ENCODE results near the gene ANKRD6. TPM values are rescaled to one million over a fixed set of nuclear protein-coding genes. Genes with fewer than 3 reads are reported as not detected.

The ANKRD6 gene
- total RNA-seq, 1 donor from 2014 or later, result 20.7 TPM

DNA sequence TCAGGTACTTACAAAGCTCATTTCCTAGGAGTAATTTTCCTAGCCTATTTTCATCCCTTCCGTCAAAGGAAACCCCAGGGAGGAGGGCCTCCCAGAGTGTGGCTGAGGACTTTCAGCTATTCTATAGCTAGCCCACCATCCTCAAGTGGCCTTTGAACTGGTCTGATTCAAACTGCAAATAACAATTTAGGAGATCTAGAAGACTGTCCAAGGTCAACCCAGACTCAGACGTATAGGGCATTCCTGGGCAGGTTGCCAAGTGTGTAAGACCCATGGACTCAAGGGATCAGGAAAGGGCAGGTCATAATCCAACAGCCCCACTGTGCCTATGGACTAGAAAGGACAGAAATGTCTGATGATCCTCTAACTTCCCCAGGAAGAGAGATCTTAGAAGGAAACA lies 18.7 kb upstream of the ANKRD6 start:
- no peak overlapping the region for H3K27ac Mint-ChIP-seq (ENCODE audit: unreplicated experiment)
- peak overlapping the region; percentile 96 for H3K4me3 Mint-ChIP-seq
- no peaks in the 10 kb centered on the region for H3K36me3 Mint-ChIP-seq (ENCODE audit: low read depth)

DNA sequence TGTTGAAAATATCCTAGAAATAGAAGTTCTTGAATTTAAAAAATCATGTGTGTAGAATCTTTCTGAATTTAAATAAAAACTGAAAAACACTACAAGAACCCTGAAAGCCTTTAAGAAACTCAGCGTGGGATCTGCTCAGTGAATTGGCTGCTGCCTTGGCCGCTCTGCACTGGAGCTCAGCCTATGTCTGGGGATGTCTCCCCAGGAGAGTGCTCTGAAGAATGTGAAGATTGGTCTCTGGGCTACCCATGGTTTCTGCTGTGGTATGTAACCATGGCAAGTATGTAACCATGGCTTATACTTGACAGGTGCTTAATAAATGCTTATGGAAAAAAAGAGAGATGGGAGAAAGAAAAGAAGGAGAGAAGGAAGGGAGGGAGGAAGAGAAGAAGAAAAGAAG lies 17.8 kb upstream of the ANKRD6 start:
- H3K27me3 Mint-ChIP-seq (ENCODE audit: low read depth), result peaks cover 34% of the 10 kb centered on the region
- H3K4me1 Mint-ChIP-seq, result peaks cover 14% of the 10 kb centered on the region
- TF ChIP-seq CTCF (conservative IDR thresholded peaks at IDR 0.05), result no peak
- H3K9me3 Mint-ChIP-seq, result no peaks in the 10 kb centered on the region
- no peak for DNase-seq (ENCODE audit: low read depth, low spot score)
- H3K27ac Mint-ChIP-seq (ENCODE audit: unreplicated experiment), result no peak overlapping the region
- no peaks in the 10 kb centered on the region for H3K36me3 Mint-ChIP-seq (ENCODE audit: low read depth)
- peak overlapping the region; percentile 64 for H3K4me3 Mint-ChIP-seq

More for the DNA sequence above, 18.7 kb upstream of the ANKRD6 start:
- TF ChIP-seq CTCF (conservative IDR thresholded peaks at IDR 0.05), result no peak
- Mint-ChIP-seq H3K4me1 (peaks cover 21% of the 10 kb centered on the region), H3K9me3 (no peaks in the 10 kb centered on the region), H3K27me3 (ENCODE audit: low read depth) (peaks cover 42% of the 10 kb centered on the region)
- no peak for DNase-seq (ENCODE audit: low read depth, low spot score)

DNA sequence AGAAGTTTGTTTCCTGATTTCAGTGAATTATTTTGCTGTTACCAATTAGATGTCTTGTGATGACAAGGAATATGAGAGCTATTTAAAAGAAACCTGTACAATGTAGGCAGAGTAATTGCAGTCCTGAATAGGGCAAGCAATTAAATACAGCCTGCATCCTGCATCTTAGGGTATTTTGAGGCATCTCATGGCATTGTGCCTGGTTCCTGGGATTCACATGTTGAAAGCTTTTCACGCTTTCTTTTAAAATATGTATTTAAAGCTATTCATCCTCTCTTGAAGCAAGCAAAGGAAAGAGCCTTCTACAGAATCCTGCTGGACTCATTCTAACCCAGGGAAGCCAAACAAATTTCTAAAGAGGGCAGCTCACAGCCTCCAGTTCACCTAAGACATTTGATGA lies 16.2 kb upstream of the ANKRD6 start:
- DNase-seq (ENCODE audit: low read depth, low spot score), result no peak
- no peak for TF ChIP-seq CTCF (conservative IDR thresholded peaks at IDR 0.05)
- H3K4me1 Mint-ChIP-seq, result peaks cover 6% of the 10 kb centered on the region
- H3K27me3 Mint-ChIP-seq (ENCODE audit: low read depth), result peaks cover 23% of the 10 kb centered on the region
- H3K4me3 Mint-ChIP-seq, result no peak overlapping the region
- no peaks in the 10 kb centered on the region for H3K36me3 Mint-ChIP-seq (ENCODE audit: low read depth)
- no peaks in the 10 kb centered on the region for H3K9me3 Mint-ChIP-seq
- no peak overlapping the region for H3K27ac Mint-ChIP-seq (ENCODE audit: unreplicated experiment)

DNA sequence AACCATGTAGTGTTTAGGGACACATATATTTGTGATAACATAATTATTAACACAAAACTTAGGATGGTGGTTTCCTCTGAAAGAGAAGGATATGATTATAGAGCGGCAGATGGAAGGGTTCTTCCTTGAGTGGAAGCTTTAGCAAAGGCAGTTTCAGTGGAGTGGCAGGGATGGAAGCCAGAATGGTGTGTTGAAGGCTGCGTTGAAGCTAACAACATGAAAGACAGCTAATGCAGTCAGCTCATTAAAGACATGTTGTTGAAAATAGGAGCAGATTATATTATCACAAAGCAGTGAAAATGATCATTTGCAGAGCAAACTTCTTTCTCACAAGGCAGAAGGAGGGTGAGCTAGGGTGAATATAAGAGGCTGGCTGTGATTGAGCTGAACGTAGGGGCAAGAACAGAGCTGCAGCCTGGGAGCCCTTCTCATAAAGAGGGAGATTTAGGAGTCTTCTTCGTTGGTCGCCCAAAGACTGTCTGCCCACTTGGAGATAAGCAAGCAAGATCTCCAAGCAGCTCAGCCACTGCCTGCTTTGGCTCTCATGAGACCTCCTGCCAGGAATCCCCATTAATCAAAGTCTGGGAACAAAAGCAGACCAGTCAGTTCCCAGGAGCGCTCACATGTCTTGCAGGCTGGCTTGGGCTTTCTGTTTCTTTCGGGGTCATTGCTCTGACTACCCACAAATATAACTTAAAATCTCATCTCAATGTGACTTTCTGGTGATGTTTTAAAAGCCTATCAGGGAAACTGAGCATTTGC lies 2.6 kb upstream of the ANKRD6 start:
- H3K27me3 Mint-ChIP-seq (ENCODE audit: low read depth), result peaks cover 22% of the 10 kb centered on the region
- peaks cover 3% of the 10 kb centered on the region for H3K9me3 Mint-ChIP-seq
- peak; percentile 26 for DNase-seq (ENCODE audit: low read depth, low spot score)
- peak overlapping the region; percentile 84 for H3K4me3 Mint-ChIP-seq
- no peak overlapping the region for H3K27ac Mint-ChIP-seq (ENCODE audit: unreplicated experiment)
- no peaks in the 10 kb centered on the region for H3K36me3 Mint-ChIP-seq (ENCODE audit: low read depth)
- H3K4me1 Mint-ChIP-seq, result peaks cover 30% of the 10 kb centered on the region
- no peak for TF ChIP-seq CTCF (conservative IDR thresholded peaks at IDR 0.05)

- H3K27ac Mint-ChIP-seq (ENCODE audit: unreplicated experiment), result no peak overlapping the region
These were observed 549 bp downstream of the ANKRD6 start for GRCh38 chr6:89433252-89434149.

More at GRCh38 chr6:89433252-89434149, 549 bp downstream of the ANKRD6 start:
- peaks cover 25% of the 10 kb centered on the region for H3K27me3 Mint-ChIP-seq (ENCODE audit: low read depth)
- no peaks in the 10 kb centered on the region for H3K36me3 Mint-ChIP-seq (ENCODE audit: low read depth)
- no peak for DNase-seq (ENCODE audit: low read depth, low spot score)
- TF ChIP-seq CTCF (conservative IDR thresholded peaks at IDR 0.05), result no peak
- H3K9me3 Mint-ChIP-seq, result peaks cover 3% of the 10 kb centered on the region
- peaks cover 40% of the 10 kb centered on the region for H3K4me1 Mint-ChIP-seq
- peak overlapping the region; percentile 91 for H3K4me3 Mint-ChIP-seq
